Measurements from ENCODE around the gene CDKN2B.

The CDKN2B gene

DNA sequence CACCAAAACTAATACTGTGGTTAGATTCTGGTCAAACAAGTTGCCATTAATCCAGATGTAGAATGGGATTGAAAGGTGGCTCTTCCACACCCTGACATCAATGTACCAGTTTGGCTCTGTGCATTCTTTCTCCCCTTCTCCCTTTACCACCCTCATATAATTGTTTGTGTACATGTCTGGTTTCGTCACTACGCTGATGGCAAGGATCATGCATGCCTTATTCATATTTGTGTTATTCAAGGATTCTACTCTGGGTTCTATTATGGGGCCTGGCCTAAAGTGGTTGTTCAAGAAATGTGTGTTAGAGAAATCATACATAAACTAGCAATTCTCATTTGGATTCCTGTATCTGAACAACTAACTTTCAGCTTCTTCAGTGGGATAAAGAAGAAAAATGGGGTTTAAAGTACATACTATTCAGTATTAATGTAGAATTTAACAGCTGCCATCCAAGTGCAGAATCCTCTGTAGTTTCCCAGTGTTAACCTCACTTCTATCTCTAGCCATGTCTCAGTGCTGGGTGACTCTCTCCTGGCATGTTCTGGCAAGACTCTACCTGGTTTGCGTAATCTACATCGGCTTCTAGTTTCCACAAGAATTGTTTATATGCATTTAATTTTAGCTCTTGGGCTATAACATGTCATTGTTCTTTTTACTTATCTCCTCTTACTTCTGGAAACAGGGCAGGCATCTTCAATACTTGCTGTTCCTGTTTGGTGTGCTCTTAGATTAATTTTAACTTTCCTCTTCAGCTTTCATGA is 27.9 kb upstream of the CDKN2B start:
- H3K27ac ChIP-seq = peak overlapping the region in 12 of 21 experiments; percentile 5 to 65 (median 51)
- H3K4me3 ChIP-seq = no peak overlapping the region

DNA sequence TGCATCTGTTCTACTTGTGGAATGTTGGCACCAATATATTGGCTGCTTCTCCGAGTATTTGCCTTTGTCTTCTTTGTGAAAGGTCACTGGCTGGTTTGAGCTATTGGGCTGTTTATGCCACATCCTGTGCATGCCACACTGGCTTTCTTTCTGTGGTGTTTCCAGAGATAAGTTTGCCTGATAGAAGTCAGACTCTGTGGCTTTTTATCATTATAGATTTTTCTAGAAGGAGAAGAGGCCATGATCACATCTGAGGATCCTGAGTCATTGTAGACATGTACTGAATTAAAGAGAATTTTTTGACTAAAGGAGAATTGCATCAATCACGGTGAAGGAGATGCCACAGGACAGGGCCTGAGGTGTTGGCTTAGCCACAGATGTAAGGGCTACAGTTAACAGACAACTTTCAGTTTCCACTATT is 26.5 kb upstream of the CDKN2B start:
- no peak overlapping the region for H3K4me3 ChIP-seq
- H3K27ac ChIP-seq = peak overlapping the region in 3 of 21 experiments; percentile 2 to 65 (median 10)

DNA sequence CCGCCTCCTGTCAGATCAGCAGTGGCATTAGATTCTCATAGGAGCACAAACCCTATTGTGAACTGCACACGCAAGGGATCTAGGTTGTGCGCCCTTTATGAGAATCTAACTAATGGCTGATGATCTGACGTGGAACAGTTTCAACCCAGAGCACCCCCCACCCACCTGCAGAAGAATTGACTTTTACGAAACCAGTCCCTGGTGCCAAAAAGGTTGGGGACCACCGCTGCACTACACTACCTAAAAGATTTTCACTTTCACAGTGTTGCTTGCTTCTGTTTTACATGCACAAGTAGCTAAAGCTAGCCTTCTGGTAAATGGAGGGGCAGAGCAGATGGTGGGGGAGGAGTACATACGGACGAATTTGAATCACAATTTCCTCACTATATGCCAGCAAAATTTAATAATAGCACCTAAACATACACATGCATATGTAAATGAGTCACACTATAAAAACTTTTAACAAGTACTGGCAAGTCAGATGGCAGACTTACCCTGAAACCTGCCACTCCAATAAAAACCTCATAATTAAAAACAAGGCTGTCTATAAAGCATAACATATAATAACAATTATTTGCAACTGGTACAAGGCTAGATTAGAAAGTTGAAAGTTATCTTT is 24.0 kb upstream of the CDKN2B start:
- Histone ChIP-seq H3K4me3 (no peak overlapping the region), H3K27ac (no peak overlapping the region)

DNA sequence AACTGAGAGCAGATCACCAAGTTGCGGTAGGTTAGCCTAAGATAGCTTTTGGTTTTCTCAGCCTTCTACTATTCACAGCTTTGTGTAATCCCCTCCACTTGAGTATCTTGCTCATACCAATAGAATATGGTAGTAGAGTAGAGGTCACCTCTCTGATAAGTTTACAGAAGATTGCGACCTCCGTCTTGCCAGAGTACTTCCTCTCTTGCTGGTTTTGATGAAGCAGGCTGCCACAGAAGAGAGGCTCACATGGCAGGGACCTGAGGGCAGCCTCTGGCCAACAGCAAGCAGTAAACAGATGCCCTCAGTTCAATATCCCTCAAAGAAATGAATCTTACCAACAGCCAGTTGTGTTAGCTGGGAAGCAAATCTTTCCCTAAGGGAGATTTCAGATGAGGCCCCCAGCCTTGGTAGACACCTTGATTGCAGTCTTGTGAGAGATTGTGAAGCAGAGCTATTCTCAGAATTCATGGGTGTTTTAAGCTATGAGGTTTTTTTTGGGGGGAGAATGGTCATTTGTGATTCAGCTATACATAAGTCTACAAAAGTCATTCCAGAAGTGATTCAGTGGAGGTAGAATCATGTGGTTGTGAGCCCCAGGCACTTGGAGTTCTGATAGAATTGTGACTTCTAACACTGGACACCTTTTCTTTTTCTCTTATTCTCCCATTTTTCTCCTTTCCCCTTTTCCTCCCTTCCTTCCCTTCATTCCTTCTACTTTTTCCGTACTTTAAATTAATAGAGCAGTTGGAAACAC is 22.7 kb upstream of the CDKN2B start:
- Histone ChIP-seq H3K27ac (no peak overlapping the region), H3K4me3 (no peak overlapping the region)

DNA sequence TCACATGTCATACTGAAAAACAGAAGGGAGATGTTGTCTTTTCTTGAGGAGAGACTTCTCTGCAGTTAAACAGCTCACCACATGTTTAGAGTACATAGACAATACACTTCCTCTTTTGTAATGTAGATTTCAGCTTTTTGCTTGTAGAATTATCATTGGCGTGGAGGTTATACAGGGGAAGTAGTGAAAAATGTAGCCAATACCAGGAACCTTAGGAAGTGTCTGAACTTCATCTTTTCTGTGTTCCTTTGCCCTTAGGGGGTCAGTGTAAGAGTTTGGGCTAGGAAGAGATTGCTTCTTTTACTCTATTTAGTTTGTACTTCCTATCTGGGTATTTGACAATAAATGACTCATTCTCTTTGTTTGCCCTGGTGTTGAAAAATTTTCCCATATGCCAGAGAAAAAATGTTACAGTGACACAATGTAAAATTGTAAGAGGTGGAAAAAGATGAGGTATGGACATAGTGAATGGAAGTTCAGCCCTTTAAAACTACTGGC is 21.0 kb upstream of the CDKN2B start:
- no peak overlapping the region for H3K4me3 ChIP-seq
- peak overlapping the region in 4 of 21 experiments; percentile 22 to 39 (median 32) for H3K27ac ChIP-seq

DNA sequence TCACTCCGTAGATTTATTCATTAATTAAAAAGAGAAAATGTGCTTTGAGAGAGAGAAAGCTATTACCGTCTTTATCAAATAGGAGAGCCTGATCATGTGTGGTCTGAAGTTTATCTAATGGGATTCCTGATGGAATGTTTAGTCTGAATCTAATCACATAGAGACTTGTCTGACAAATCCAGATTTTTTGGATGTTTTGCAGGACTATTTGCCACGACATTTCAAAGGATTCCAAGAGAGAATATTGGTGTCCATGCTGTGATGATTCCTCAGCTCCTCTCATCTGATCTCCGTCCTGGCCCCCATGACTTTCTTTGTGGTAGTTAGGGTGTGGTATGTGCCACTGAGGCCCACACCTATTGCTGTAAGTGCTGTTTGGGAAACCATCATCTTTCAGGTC is 20.1 kb upstream of the CDKN2B start:
- Histone ChIP-seq H3K4me3 (no peak overlapping the region), H3K27ac (peak overlapping the region in 1 of 21 experiments; percentile 39)

DNA sequence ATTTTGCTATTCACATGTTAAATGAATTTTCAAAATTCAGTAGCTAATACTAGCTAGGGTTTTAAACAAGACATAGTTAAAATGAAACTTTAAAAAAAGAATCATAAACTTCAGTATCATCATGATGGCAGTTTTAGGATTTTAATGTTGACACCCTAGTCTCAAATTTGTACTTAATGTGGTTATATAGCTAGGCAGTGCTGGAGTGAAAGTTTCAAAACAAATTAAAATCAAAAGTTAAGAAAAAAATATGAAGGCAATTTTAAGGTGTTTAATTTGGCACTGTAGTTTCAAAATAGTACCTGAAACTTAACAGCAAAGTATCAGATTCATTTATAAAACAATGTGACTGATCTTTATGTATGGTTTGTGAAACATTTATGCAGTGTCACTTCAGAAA is 19.3 kb upstream of the CDKN2B start:
- no peak overlapping the region for H3K27ac ChIP-seq
- H3K4me3 ChIP-seq = no peak overlapping the region

DNA sequence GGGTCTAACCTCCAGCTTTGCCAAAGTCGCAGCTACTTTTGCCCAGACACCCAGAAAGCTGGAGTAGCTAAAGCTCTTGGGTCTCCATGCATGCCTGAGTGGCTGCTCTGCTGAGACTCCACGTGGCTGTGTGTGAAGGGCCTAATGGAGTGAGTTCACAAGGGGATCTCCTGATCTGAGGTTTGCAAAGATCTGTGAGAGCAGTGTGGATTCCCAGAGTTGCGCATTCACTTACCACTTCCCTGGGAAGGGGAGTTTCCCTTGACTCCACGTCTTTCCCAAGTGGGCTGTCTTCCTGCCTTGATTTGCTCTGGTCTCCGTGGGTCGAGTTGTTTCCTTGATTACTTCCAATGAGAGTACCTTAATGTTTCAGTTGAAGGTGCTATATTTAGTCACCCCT is 17.6 kb upstream of the CDKN2B start:
- no peak overlapping the region for H3K4me3 ChIP-seq
- no peak overlapping the region for H3K27ac ChIP-seq

DNA sequence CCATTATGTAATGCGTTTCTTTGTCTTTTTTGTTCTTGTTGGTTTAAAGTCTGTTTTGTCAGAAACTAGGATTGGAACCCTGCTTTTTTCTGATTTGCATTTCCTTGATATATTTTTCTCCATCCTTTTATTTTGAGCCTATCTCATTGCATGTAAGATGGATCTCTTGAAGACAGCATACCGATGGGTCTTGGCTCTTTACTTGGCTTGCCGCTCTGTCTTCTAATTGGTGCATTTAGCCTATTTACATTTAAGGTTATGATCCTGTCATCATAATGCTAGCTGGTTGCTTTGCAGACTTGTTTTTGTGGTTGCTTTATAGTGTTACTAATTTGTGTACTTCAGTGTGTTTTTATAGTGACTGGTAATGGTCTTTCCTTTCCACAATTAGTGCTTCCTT is 13.3 kb upstream of the CDKN2B start:
- no peak overlapping the region for H3K27ac ChIP-seq
- H3K4me3 ChIP-seq = no peak overlapping the region

DNA sequence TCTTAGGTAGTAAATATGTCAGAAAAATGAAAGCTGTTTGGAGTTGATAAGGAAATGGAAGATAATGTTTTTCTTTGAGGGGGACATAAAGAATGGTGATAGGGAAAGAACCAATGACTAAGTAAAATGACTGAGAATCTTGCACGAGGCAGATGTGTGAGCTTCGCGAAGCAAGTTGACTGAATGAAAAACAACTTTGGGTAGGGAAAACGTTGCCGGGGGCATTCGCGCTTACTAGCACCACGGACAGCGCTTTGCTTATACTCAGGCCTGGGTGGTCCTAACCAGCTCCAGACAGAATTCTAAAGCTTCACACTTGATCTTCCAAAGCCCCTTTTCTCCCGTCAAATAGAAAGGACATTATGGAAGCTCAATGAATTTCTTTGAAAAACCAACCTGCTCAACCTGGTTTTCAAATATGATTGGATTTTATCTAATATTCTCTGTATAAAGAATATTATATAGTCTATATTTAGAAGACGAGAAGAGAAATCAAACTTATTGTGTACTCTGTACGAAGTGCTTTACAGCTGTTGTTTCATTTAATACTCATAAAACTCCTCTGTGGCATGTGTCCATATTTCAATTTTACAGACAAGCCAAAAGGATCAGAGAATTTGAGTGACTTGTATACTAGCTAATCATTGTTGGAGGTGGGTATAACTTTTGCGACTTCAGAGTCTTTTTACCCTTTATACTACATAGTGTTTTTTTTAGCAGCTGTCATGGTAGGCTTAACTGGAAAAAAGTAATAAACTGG is 1.9 kb upstream of the CDKN2B start:
- Histone ChIP-seq H3K27ac (peak overlapping the region in 1 of 21 experiments; percentile 89), H3K4me3 (no peak overlapping the region)

DNA sequence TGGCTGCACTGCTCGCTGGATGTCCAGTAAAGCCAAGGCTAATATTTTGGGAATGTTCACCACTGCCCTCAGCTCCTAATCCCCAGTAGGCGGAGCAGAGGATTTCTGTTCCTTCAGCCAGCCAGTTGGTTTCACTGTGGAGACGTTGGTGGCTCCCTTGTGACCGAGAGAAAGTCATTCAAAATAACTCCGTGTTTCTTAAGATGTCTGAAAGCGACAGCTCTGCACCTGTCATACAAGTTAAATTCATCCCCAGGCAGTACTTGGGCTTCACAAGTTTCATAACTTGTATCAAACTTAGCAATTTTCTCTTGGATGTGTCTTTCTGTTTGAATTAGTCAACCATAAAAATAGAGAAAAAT is 382 bp upstream of the CDKN2B start:
- Histone ChIP-seq H3K4me3 (peak overlapping the region; percentile 61 to 84 (median 73)), H3K27ac (peak overlapping the region in 17 of 21 experiments; percentile 22 to 91 (median 68))

DNA sequence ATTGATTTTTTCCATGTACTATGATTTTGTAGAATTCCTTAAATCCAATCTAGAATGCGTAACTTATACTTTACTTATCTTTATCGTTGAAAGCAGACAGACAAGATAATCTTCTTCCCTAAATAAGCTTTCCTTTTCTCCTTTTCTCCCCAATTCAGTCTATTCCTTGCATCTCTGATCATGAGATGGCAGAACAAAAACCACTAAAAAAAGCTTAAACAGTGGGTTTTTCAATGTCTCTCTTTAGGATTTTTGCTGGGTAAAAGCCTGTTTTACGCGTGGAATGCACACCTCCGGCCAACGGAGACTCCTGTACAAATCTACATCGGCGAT is 755 bp downstream of the CDKN2B start:
- H3K4me3 ChIP-seq = peak overlapping the region; percentile 61 to 84 (median 73)
- peak overlapping the region in 17 of 21 experiments; percentile 47 to 91 (median 84) for H3K27ac ChIP-seq

DNA sequence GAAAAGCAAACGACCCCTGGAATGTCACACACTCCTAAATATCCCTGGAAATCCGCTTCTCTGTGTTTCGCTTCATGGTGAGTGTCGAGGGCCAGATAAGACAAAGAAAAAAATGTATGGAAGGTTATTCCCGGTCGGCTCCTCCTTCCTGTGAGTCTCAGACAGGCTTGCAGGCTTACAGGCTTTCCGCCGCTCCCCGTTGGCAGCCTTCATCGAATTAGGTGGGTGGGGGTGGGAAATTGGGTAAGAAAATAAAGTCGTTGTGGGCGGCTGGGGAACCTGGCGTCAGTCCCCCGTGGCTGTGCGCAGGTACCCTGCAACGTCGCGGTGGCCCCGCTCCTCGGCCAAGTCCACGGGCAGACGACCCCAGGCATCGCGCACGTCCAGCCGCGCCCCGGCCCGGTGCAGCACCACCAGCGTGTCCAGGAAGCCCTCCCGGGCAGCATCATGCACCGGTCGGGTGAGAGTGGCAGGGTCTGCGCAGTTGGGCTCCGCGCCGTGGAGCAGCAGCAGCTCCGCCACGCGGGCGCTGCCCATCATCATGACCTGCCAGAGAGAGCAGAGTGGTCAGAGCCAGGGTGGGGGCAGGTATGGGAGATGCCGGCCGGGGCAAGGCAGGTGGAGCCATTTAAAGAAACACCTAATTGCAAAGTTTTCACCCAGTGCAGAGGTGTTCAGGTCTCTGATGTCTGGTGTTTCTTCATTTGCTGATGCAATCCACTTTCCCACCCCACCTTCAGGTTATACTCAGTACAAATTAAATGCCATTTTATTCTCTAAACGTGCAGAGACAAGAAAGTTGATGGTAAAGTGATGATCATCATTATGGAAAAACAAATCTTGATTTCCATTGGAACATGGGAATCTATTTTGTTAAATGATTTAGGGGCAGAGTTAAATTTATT is 3.2 kb downstream of the CDKN2B start:
- peak overlapping the region in 5 of 7 experiments; percentile 11 to 80 (median 31) for H3K4me3 ChIP-seq
- H3K27ac ChIP-seq = peak overlapping the region in 2 of 21 experiments; percentile 44 to 54

DNA sequence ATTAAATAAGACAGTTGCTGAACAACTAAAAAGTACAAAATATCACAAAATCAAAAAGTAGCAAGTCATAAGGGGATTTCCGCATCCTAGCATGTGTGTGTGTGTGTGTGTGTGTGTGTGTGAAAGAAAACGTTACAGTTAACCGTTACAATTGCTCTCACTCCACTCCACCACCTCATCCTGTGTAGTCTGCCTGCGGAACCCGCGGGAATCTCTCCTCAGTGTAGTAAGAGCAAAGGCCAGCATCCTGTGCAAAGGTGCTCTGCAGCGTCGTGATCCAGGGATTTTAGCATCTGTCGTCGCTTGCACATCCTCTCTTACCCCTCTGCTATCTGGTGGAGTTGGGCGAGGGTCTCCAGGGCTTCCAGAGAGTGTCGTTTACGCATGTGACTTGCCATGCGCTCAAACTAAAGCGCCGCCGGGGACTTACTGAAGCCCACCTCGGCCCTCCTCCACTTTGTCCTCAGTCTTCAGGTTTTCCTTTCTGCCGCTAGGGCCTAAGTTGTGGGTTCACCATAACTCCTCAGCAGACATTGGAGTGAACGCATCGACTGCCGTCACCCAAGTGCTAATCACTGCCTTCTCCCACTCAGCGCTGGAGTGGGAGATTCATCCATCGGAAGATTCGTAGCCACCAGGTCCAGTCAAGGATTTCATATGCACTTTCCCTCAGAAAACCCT is 3.9 kb downstream of the CDKN2B start:
- Histone ChIP-seq H3K4me3 (peak overlapping the region in 4 of 7 experiments; percentile 11 to 80 (median 51)), H3K27ac (peak overlapping the region in 1 of 21 experiments; percentile 44)

DNA sequence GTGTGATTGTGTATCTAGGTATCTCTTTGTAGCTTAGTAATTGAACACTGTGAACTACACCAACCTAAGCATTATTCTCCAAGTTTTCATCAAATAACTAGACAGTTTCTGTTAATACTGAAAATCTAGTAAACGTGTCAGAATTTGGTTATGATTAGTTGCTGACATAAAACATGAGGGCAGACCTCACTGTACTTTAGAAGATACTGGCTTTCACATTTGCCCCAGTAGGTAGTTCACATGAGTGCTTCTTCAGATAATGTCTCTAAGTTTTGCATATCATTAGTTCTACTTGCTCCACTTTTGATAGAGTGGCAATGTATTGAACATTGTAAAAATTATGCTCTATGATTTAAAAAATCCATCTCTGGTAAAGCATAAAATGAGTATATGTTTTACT is 7.1 kb downstream of the CDKN2B start:
- no peak overlapping the region for H3K4me3 ChIP-seq

DNA sequence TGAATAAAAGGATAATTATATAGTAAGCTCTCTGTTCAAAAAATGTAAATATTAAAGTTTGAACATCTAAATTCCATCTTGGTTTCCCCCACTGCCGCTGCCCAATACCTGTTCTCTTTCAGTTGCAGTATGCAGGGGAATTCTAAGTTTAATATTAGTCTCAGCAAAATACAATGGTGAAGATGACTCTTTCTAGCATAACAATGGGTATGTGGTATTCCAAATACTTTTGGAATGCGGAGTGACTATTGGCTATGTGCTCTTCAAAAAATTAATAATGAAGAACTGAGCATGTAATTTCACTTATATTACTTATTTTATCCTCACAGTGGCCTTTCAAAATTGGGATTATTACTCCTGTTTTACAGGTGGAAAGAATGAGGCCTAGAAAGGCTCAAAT is 11.1 kb downstream of the CDKN2B start:
- H3K27ac ChIP-seq = no peak overlapping the region

More for the DNA sequence above, 7.1 kb downstream of the CDKN2B start:
- no peak overlapping the region for H3K27ac ChIP-seq

DNA sequence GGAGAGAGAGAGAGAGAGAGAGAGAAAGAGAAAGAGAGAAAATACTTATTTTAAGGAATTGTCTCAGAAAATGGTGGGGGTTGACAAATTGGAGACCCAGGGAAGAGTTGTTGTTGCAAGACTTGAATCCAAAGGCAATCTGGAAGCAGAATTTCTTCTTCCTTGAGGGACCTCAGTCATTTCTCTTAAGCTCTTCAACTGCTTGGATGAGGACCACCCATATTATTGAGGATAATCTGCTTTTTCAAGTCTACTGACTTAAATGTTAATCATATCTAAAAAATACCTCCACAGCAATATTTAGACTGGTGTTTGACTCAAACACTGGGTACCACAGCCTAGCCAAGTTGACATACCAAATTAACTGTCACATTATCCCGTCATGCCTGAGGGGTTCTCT is 11.6 kb downstream of the CDKN2B start:
- Histone ChIP-seq H3K27ac (no peak overlapping the region), H3K4me3 (no peak overlapping the region)

More for the DNA sequence above, 11.1 kb downstream of the CDKN2B start:
- H3K4me3 ChIP-seq = no peak overlapping the region

DNA sequence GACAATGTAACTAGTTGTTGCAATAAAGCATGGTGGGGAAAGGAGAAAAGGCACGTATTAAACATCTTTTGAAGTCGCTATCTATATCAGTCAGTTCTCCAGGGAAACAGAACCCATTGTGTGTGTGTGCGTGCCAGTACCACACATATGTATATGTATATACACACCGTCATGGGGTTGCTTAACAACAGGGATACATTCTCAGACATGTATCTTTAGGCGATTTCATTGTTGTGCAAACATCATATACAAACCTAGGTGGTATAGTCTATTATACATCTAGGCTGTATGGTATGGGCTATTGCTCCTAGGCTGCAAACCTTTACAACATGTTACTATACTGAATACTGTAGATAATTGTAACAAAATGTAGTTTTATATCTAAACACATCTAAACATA is 12.2 kb downstream of the CDKN2B start:
- Histone ChIP-seq H3K27ac (no peak overlapping the region), H3K4me3 (peak overlapping the region in 1 of 7 experiments; percentile 56)

Data from skin epidermis (tissue), 12 donors.